CD4-positive, alpha-beta T cell treated with Interleukin-4 for 1 hour (primary cell): ENCODE data around the gene DGKI.

Experiments
- DNase-seq, 2 donors: peaks; one replicate each; pipeline ENCODE4 v3.0.0-alpha.2; 2020 to 2022

DGKI gene

GRCh38 chr7:137521451-137521850 lies 325.3 kb downstream of the DGKI start:
- no peak for DNase-seq

GRCh38 chr7:137519947-137520346 lies 326.8 kb downstream of the DGKI start:
- no peak for DNase-seq

- no peak for DNase-seq
Observed at GRCh38 chr7:137519181-137519691, 327.5 kb downstream of the DGKI start.

- no peak for DNase-seq
Observed at GRCh38 chr7:137513091-137513490, 333.7 kb downstream of the DGKI start.

- no peak for DNase-seq
Observed at GRCh38 chr7:137507096-137507495, 339.7 kb downstream of the DGKI start.

- DNase-seq, result no peak
Observed at GRCh38 chr7:137506031-137506430, 340.7 kb downstream of the DGKI start.

GRCh38 chr7:137501562-137501961 lies 345.2 kb downstream of the DGKI start:
- no peak for DNase-seq

- no peak for DNase-seq
Observed at GRCh38 chr7:137492889-137493288, 353.9 kb downstream of the DGKI start.

GRCh38 chr7:137489880-137490279 lies 356.9 kb downstream of the DGKI start:
- DNase-seq, result no peak

- no peak for DNase-seq
Observed at GRCh38 chr7:137488038-137488437, 358.7 kb downstream of the DGKI start.

- DNase-seq, result no peak
Observed at GRCh38 chr7:137485818-137486217, 361.0 kb downstream of the DGKI start.

GRCh38 chr7:137484326-137484725 lies 362.4 kb downstream of the DGKI start:
- no peak for DNase-seq

- DNase-seq, result no peak
Observed at GRCh38 chr7:137482466-137482865, 364.3 kb downstream of the DGKI start.

GRCh38 chr7:137480824-137481365 lies 365.9 kb downstream of the DGKI start:
- no peak for DNase-seq

- DNase-seq, result no peak
Observed at GRCh38 chr7:137480401-137480800, 366.4 kb downstream of the DGKI start.

GRCh38 chr7:137476937-137477336 lies 369.8 kb downstream of the DGKI start:
- no peak for DNase-seq

GRCh38 chr7:137475966-137476365 lies 370.8 kb downstream of the DGKI start:
- no peak for DNase-seq

- DNase-seq, result no peak
Observed at GRCh38 chr7:137474540-137475026, 372.2 kb downstream of the DGKI start.

GRCh38 chr7:137471128-137471527 lies 375.6 kb downstream of the DGKI start:
- no peak for DNase-seq

- DNase-seq, result no peak
Observed at GRCh38 chr7:137469858-137470257, 376.9 kb downstream of the DGKI start.

GRCh38 chr7:137469191-137469811 lies 377.5 kb downstream of the DGKI start:
- DNase-seq, result no peak

- DNase-seq, result no peak
Observed at GRCh38 chr7:137462847-137463246, 383.9 kb downstream of the DGKI start.

GRCh38 chr7:137462074-137462715 lies 384.6 kb downstream of the DGKI start:
- no peak for DNase-seq

- no peak for DNase-seq
Observed at GRCh38 chr7:137458399-137458798, 388.4 kb downstream of the DGKI start.
